ENCODE measurements around the gene CCDC138. TPM values are rescaled to one million over a fixed set of nuclear protein-coding genes. Genes with fewer than 3 reads are reported as not detected.

Gene CCDC138
- total RNA-seq, 2 donors from 2014 or later = 1.1 to 4.5 TPM

GRCh38 chr2:108924580-108925251, 138.1 kb downstream of the CCDC138 start:
- no peak for ATAC-seq (ENCODE audit: insufficient number of reproducible peaks, low FRiP score, low read depth)
- no peaks in the 10 kb centered on the region for H3K9me3 ChIP-seq
- TF ChIP-seq CTCF (IDR thresholded peaks at IDR 0.05) = no peak
- DNase-seq (ENCODE audit: low spot score) = no peak
- H3K27ac ChIP-seq = no peak overlapping the region
- no peaks in the 10 kb centered on the region for H3K36me3 ChIP-seq
- no peak overlapping the region for H3K4me3 ChIP-seq
- H3K4me1 ChIP-seq (ENCODE audit: control insufficient read depth in 1 of 2, low read depth in 2 of 2) = no peaks in the 10 kb centered on the region
- no peaks in the 10 kb centered on the region for H3K27me3 ChIP-seq (replicated peaks; ENCODE audit: insufficient read depth)

GRCh38 chr2:108925286-108925685, 138.7 kb downstream of the CCDC138 start:
- H3K27me3 ChIP-seq (replicated peaks; ENCODE audit: insufficient read depth) = no peaks in the 10 kb centered on the region
- H3K36me3 ChIP-seq = no peaks in the 10 kb centered on the region
- DNase-seq (ENCODE audit: low spot score) (no peak), ATAC-seq (ENCODE audit: insufficient number of reproducible peaks, low FRiP score, low read depth) (no peak)
- no peaks in the 10 kb centered on the region for H3K4me1 ChIP-seq (ENCODE audit: control insufficient read depth in 1 of 2, low read depth in 2 of 2)
- H3K27ac ChIP-seq = no peak overlapping the region
- no peak overlapping the region for H3K4me3 ChIP-seq
- no peaks in the 10 kb centered on the region for H3K9me3 ChIP-seq
- no peak for TF ChIP-seq CTCF (IDR thresholded peaks at IDR 0.05)

- Histone ChIP-seq H3K4me3 (no peak overlapping the region), H3K27me3 (replicated peaks; ENCODE audit: insufficient read depth) (no peaks in the 10 kb centered on the region), H3K4me1 (ENCODE audit: control insufficient read depth in 1 of 2, low read depth in 2 of 2) (no peaks in the 10 kb centered on the region), H3K36me3 (no peaks in the 10 kb centered on the region), H3K27ac (no peak overlapping the region), H3K9me3 (no peaks in the 10 kb centered on the region)
- ATAC-seq (ENCODE audit: insufficient number of reproducible peaks, low FRiP score, low read depth) (no peak), DNase-seq (ENCODE audit: low spot score) (no peak)
- TF ChIP-seq CTCF (IDR thresholded peaks at IDR 0.05) = no peak
These were observed 139.2 kb downstream of the CCDC138 start for GRCh38 chr2:108925735-108926134.

Other genes starting within 250 kb of the CCDC138 start
- gene RANBP2, start 67.3 kb upstream of the CCDC138 start, total RNA-seq = 10 to 100 TPM; 56.5 to 86.2 TPM
- not detected for gene EDAR, start 202.4 kb downstream of the CCDC138 start, total RNA-seq

All from thoracic aorta (tissue), 2 donors.